Epithelial cell of esophagus (primary cell): ENCODE measurements around the gene ROBO1.

Source experiments
- DNase-seq: peaks from one replicate; pipeline ENCODE4 v3.0.0; 2010; ENCODE audit warnings: low read depth
- H3K4me3 ChIP-seq: 2 replicates; pipeline ENCODE4 v1.5.1; 2011; ENCODE audit warnings: mild to moderate bottlenecking, low read length, control low read depth
- TF ChIP-seq, protein P1 (sequence below): IDR thresholded peaks from 2 replicates; pipeline ENCODE4 v1.5.1; 2011; ENCODE audit warnings: low read depth, mild to moderate bottlenecking, low read length, control low read depth, inconsistent platforms; ENCODE audit not compliant: insufficient read depth; ENCODE audit errors: missing control alignments

The ROBO1 gene

DNA sequence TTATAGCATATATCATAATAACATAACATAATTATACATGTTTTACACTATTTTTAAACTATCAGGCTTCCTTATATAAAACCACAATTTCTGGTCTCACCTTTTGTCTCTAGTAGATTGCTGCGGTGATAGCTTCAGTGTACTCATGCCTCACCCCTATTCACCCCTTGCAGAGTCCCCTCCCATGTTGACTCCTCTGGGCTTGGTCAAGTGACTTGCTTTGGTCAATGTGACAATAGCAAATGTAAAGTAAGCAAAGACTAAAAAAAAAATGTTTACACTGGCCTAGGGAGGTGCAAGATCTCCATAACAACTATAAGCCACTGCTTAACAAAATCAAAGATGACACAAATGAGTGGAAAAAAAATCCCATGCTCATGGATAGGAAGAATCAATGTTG is 537.5 kb downstream of the ROBO1 start:
- TF ChIP-seq, protein P1, sequence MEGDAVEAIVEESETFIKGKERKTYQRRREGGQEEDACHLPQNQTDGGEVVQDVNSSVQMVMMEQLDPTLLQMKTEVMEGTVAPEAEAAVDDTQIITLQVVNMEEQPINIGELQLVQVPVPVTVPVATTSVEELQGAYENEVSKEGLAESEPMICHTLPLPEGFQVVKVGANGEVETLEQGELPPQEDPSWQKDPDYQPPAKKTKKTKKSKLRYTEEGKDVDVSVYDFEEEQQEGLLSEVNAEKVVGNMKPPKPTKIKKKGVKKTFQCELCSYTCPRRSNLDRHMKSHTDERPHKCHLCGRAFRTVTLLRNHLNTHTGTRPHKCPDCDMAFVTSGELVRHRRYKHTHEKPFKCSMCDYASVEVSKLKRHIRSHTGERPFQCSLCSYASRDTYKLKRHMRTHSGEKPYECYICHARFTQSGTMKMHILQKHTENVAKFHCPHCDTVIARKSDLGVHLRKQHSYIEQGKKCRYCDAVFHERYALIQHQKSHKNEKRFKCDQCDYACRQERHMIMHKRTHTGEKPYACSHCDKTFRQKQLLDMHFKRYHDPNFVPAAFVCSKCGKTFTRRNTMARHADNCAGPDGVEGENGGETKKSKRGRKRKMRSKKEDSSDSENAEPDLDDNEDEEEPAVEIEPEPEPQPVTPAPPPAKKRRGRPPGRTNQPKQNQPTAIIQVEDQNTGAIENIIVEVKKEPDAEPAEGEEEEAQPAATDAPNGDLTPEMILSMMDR: no peak
- DNase-seq: no peak
- H3K4me3 ChIP-seq: no peak overlapping the region

DNA sequence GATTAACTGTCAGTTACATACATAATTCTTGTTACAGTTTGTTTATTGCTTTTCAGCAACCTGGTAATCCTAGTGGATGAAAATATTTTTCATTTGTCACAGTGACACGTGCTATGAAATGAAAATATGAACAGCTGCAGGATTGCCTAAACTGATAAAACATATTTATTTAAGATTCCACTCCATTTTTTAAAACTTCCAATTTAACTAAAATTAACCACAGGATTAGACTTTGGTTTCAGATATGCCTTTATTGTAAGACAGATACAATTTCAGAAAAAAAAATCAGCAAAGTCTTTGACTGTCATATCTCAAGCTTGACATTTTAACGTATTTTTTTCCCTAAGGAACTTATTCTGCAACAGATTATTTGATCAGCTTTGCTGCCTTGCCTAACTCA is 550.7 kb downstream of the ROBO1 start:
- H3K4me3 ChIP-seq: no peak overlapping the region
- TF ChIP-seq, protein P1: no peak
- DNase-seq: no peak

DNA sequence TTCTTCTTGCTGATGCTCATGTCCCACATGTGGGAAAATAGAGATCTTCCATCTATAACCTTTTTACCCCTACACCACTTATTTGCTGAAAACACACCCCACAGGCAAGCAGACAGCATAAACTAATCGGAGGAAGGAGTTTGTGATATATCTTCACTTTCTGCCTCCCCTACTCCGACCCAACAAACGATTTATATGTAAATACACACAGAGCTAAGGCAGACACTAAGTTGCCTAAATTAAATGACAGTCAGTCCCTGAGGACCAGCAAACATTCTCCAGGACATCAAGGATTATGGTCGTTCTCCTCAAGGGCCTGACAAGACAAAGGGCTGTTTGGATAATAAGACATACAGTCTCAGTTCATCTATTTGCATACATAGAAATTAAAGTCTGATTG is 552.5 kb downstream of the ROBO1 start:
- H3K4me3 ChIP-seq: no peak overlapping the region
- no peak for DNase-seq
- TF ChIP-seq, protein P1: no peak

DNA sequence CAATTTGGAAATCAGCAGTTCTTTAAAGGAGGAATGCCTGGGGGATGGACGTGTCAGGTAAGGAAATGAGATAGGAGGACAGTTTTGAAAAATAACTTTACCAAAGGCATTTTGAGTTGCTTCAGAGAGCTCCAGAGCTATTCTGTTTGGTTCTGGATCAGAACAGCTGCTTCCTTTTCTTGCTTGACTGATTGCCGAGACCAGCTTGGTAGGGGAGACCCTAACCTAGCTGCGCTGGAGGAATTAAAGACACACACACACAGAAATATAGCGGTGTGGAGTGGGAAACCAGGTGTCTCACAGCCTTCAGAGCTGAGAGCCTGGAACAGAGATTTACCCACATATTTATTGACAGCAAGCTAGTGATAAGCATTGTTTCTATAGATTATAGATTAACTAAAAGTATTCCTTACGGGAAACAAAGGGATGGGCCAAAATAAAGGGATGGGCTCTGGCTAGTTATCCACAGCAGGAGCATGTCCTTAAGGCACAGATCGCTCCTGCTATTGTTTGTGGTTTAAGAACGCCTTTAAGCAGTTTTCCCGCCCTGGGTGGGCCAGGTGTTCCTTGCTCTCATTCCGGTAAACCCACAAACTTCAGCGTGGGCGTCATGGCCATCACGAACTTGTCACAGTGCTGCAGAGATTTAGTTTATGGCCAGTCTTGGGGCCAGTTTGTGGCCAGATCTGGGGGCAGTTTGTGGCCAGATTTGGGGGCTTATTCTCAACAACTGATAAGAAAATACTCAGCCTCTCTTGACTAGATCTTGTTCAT is 556.0 kb downstream of the ROBO1 start:
- DNase-seq: no peak
- TF ChIP-seq, protein P1: no peak
- H3K4me3 ChIP-seq: no peak overlapping the region

DNA sequence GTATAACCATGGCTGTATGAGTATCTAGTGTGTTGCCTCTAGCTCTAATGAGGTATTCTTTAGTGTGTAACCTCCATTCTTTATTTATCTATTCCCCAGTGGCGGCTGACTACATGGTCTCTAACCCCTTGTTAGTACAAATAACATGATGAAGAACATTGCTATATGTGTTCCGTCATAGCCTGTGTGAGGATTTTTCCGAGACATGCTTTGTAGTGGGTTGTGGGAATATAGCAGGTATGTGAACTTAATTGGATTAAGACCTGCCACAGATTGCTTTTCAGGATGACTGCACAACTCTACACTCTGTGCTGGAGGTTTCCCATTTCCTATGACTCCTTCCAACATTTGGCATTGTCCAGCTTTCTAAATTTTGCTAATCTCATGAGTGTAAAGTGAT is 563.4 kb downstream of the ROBO1 start:
- H3K4me3 ChIP-seq: no peak overlapping the region
- no peak for DNase-seq
- TF ChIP-seq, protein P1: no peak

DNA sequence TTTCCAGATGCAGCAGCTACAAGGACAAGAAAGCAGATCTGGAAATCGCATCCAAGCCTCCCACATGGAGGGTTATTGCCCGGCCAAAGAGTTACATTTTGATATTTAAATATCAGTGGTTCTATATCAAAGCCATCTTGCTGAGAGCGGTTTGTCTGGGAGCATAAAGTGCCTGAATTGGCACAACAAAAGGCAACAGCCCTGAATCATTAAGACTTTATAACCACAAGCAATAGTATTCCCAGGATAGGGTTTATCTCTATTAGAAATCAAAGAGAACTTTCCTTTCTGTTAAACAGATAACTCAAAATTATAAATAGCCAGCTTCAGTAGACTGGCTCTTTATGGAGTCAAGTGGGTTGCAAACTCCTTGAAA is 564.7 kb downstream of the ROBO1 start:
- TF ChIP-seq, protein P1: no peak
- no peak for DNase-seq
- no peak overlapping the region for H3K4me3 ChIP-seq
